ENCODE data around the gene PDXP.

PDXP gene

DNA sequence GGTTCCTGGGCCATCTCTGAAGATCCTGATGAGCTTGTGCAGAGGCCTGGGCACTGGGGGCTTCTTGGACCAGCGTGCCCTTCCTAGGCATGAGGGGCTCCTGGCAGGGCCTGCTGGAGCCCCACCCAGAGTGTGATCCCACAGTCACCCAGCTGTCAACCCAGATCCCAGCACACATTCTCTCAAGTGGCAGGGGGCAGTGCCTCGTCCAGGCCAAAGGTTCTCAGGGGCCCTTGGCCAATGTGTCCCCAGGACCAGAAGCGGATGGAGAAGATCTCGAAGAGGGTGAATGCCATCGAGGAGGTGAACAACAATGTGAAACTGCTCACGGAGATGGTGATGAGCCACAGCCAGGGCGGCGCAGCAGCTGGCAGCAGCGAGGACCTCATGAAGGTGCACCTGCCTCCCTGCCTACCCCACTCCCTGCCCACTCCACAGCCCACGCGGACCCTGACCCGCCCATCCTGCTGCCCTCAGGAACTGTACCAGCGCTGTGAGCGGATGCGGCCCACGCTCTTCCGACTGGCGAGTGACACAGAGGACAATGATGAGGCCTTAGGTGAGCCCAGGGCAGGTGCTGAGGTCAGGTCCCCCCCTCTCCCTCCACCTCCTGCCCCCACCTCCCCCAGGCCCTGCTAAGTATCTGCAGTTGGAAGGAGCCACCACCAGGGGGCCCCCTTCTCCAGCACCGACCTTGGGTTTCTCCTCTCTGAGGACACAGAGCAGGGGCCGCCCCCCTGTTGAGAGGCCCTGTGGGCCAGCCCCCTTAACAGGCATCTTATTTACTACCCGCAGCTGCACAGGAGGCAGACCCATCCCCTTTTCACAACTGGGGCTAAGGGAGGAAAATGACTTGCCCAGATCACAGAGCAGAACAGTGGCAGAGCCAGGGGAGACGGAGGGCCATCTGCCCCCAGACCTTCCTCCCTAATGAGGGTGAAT, 35.2 kb upstream of the PDXP start:
- ChIA-PET CTCF (interaction anchor here (0.6 to 31.2 kb wide), 7 partner anchors 10 to 169 kb away, joined by 3 to 622 read pairs (median 4); partner anchors contain the start of genes GGA1 and SH3BP1), POLR2A (no interaction called here)
- WGBS (ENCODE audit: insufficient coverage), result 57% methylated on average over 14 of the region's 22 CpGs
- no peaks in the 10 kb centered on the region for H3K27me3 ChIP-seq (replicated peaks in 2 of 5; ENCODE audit: control insufficient read depth in 4 of 5, insufficient read depth in 5 of 5, low read length in 4 of 5)
- peak overlapping the region; percentile 20 to 32 for H3K27ac ChIP-seq (ENCODE audit: insufficient read depth in 1 of 2, low read depth in 1 of 2, low read length in 2 of 2, poor library complexity in 1 of 2, severe bottlenecking in 2 of 2)
- no peaks in the 10 kb centered on the region for H3K9me3 ChIP-seq (ENCODE audit: control extremely low read depth in 1 of 5, control insufficient read depth in 4 of 5, insufficient read depth in 2 of 5, low read depth in 1 of 5, low read length in 4 of 5)
- H3K4me3 ChIP-seq (ENCODE audit: control insufficient read depth in 1 of 7, extremely low read depth in 1 of 7, insufficient read depth in 4 of 7, low read depth in 2 of 7, low read length in 6 of 7), result no peak overlapping the region
- H3K4me1 ChIP-seq (ENCODE audit: control extremely low read depth in 1 of 4, control insufficient read depth in 4 of 4, insufficient read depth in 4 of 4, low read length in 3 of 4), result peaks cover 4 to 42% (median 32%) of the 10 kb centered on the region in 4 experiments
- H3K36me3 ChIP-seq (ENCODE audit: control insufficient read depth in 4 of 4, insufficient read depth in 4 of 4, low read length in 3 of 4), result peaks cover 0 to 59% (median 35%) of the 10 kb centered on the region in 4 experiments
- DNase-seq, result peak in 2 of 3 donors; percentile 78 to 82

DNA sequence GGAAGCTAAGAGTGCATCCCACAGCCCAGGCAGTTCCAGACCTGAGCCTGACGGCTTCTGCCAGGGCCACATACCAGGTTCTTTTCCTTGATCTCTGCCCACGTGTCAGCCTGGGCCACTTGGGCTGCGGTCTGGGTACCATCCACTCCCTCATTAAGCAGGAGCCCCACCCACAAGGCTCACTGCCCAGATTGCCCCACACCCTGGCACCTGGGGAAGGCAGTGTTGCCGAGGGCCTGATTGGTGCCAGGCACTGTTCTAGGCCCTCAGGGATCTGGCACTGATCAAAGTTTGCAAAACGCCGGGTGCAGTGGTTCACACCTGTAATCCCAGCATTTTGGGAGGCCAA, 34.5 kb upstream of the PDXP start:
- peak overlapping the region; percentile 20 to 32 for H3K27ac ChIP-seq (ENCODE audit: insufficient read depth in 1 of 2, low read depth in 1 of 2, low read length in 2 of 2, poor library complexity in 1 of 2, severe bottlenecking in 2 of 2)

DNA sequence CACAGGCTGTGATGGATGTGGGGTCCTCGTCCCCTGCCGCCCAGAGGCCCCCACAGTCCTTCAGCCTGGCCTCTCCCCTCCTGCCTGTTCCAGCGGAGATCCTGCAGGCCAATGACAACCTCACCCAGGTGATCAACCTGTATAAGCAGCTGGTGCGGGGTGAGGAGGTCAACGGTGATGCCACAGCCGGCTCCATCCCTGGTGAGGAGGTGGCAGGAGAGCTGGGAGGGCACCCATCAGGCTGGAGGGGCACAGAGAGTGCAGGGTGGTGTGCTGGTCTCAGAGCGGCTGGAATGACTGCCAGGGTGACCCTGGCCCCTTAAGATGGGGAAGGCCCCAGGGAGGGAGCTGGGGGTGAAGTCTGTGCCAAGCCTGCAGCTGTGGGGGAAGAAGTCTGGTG, 33.6 kb upstream of the PDXP start:
- Histone ChIP-seq H3K9me3 (ENCODE audit: control extremely low read depth in 1 of 5, control insufficient read depth in 4 of 5, insufficient read depth in 2 of 5, low read depth in 1 of 5, low read length in 4 of 5) (no peaks in the 10 kb centered on the region), H3K27me3 (replicated peaks in 2 of 5; ENCODE audit: control insufficient read depth in 4 of 5, insufficient read depth in 5 of 5, low read length in 4 of 5) (no peaks in the 10 kb centered on the region), H3K4me1 (ENCODE audit: control extremely low read depth in 1 of 4, control insufficient read depth in 4 of 4, insufficient read depth in 4 of 4, low read length in 3 of 4) (peaks cover 4 to 53% (median 34%) of the 10 kb centered on the region in 4 experiments), H3K4me3 (ENCODE audit: control insufficient read depth in 1 of 7, extremely low read depth in 1 of 7, insufficient read depth in 4 of 7, low read depth in 2 of 7, low read length in 6 of 7) (no peak overlapping the region), H3K27ac (ENCODE audit: insufficient read depth in 1 of 2, low read depth in 1 of 2, low read length in 2 of 2, poor library complexity in 1 of 2, severe bottlenecking in 2 of 2) (no peak overlapping the region), H3K36me3 (ENCODE audit: control insufficient read depth in 4 of 4, insufficient read depth in 4 of 4, low read length in 3 of 4) (peaks cover 0 to 60% (median 33%) of the 10 kb centered on the region in 4 experiments)
- POLR2A ChIA-PET, result no interaction called here
- 100% methylated on average over 3 of the region's 7 CpGs for WGBS (ENCODE audit: insufficient coverage)
- DNase-seq, result no peak
- CTCF ChIA-PET, result interaction anchor here (22.4 to 31.2 kb wide), 3 partner anchors 5 to 42 kb away, joined by 622 to 672 read pairs (median 622); partner anchors contain the start of genes GGA1, LGALS1, NOL12 and PDXP

More for the DNA sequence above, 34.5 kb upstream of the PDXP start:
- Histone ChIP-seq H3K4me3 (ENCODE audit: control insufficient read depth in 1 of 7, extremely low read depth in 1 of 7, insufficient read depth in 4 of 7, low read depth in 2 of 7, low read length in 6 of 7) (no peak overlapping the region), H3K36me3 (ENCODE audit: control insufficient read depth in 4 of 4, insufficient read depth in 4 of 4, low read length in 3 of 4) (peaks cover 0 to 60% (median 33%) of the 10 kb centered on the region in 4 experiments), H3K27me3 (replicated peaks in 2 of 5; ENCODE audit: control insufficient read depth in 4 of 5, insufficient read depth in 5 of 5, low read length in 4 of 5) (no peaks in the 10 kb centered on the region), H3K9me3 (ENCODE audit: control extremely low read depth in 1 of 5, control insufficient read depth in 4 of 5, insufficient read depth in 2 of 5, low read depth in 1 of 5, low read length in 4 of 5) (no peaks in the 10 kb centered on the region), H3K4me1 (ENCODE audit: control extremely low read depth in 1 of 4, control insufficient read depth in 4 of 4, insufficient read depth in 4 of 4, low read length in 3 of 4) (peaks cover 4 to 48% (median 33%) of the 10 kb centered on the region in 4 experiments)
- DNase-seq, result no peak
- POLR2A ChIA-PET, result no interaction called here
- WGBS (ENCODE audit: insufficient coverage), result 91% methylated on average over 6 of the region's 6 CpGs
- CTCF ChIA-PET, result interaction anchor here (0.7 to 31.2 kb wide), 6 partner anchors 10 to 159 kb away, joined by 3 to 622 read pairs (median 5); partner anchors contain the start of genes GGA1 and SH3BP1

DNA sequence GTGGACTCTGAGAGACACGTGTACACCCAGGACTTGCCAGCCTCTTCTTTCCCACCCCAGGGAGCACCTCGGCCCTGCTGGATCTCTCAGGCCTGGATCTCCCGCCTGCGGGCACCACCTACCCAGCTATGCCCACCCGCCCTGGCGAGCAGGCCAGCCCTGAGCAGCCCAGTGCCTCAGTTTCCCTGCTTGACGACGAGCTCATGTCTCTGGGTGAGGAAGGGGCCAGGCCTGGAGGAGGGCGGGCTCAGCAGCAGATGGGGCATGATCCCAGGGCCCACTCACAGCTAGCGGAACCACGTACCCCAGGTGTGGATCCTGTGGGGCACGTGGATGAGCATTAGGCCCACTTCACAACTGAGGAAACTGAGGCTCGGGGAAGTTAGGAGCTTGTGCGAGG, 32.8 kb upstream of the PDXP start:
- Histone ChIP-seq H3K4me3 (ENCODE audit: control insufficient read depth in 1 of 7, extremely low read depth in 1 of 7, insufficient read depth in 4 of 7, low read depth in 2 of 7, low read length in 6 of 7) (no peak overlapping the region), H3K27ac (ENCODE audit: insufficient read depth in 1 of 2, low read depth in 1 of 2, low read length in 2 of 2, poor library complexity in 1 of 2, severe bottlenecking in 2 of 2) (no peak overlapping the region), H3K9me3 (ENCODE audit: control extremely low read depth in 1 of 5, control insufficient read depth in 4 of 5, insufficient read depth in 2 of 5, low read depth in 1 of 5, low read length in 4 of 5) (no peaks in the 10 kb centered on the region), H3K27me3 (replicated peaks in 2 of 5; ENCODE audit: control insufficient read depth in 4 of 5, insufficient read depth in 5 of 5, low read length in 4 of 5) (no peaks in the 10 kb centered on the region), H3K4me1 (ENCODE audit: control extremely low read depth in 1 of 4, control insufficient read depth in 4 of 4, insufficient read depth in 4 of 4, low read length in 3 of 4) (peaks cover 4 to 57% (median 34%) of the 10 kb centered on the region in 4 experiments), H3K36me3 (ENCODE audit: control insufficient read depth in 4 of 4, insufficient read depth in 4 of 4, low read length in 3 of 4) (peaks cover 0 to 60% (median 29%) of the 10 kb centered on the region in 4 experiments)
- WGBS (ENCODE audit: insufficient coverage), result 92% methylated on average over 8 of the region's 14 CpGs
- CTCF ChIA-PET, result interaction anchor here (1.2 to 31.2 kb wide), 5 partner anchors 6 to 70 kb away, joined by 3 to 672 read pairs (median 622); partner anchors contain the start of genes GGA1, LGALS1, NOL12 and PDXP
- POLR2A ChIA-PET, result no interaction called here
- no peak for DNase-seq

GRCh38 chr22:37626144-37626543, 32.4 kb upstream of the PDXP start:
- no peak for DNase-seq
- Histone ChIP-seq H3K4me3 (ENCODE audit: control insufficient read depth in 1 of 7, extremely low read depth in 1 of 7, insufficient read depth in 4 of 7, low read depth in 2 of 7, low read length in 6 of 7) (no peak overlapping the region), H3K4me1 (ENCODE audit: control extremely low read depth in 1 of 4, control insufficient read depth in 4 of 4, insufficient read depth in 4 of 4, low read length in 3 of 4) (peaks cover 4 to 61% (median 35%) of the 10 kb centered on the region in 4 experiments), H3K27me3 (replicated peaks in 2 of 5; ENCODE audit: control insufficient read depth in 4 of 5, insufficient read depth in 5 of 5, low read length in 4 of 5) (no peaks in the 10 kb centered on the region), H3K36me3 (ENCODE audit: control insufficient read depth in 4 of 4, insufficient read depth in 4 of 4, low read length in 3 of 4) (peaks cover 0 to 64% (median 30%) of the 10 kb centered on the region in 4 experiments), H3K27ac (ENCODE audit: insufficient read depth in 1 of 2, low read depth in 1 of 2, low read length in 2 of 2, poor library complexity in 1 of 2, severe bottlenecking in 2 of 2) (no peak overlapping the region), H3K9me3 (ENCODE audit: control extremely low read depth in 1 of 5, control insufficient read depth in 4 of 5, insufficient read depth in 2 of 5, low read depth in 1 of 5, low read length in 4 of 5) (no peaks in the 10 kb centered on the region)
- CTCF ChIA-PET, result interaction anchor here (1.2 to 31.2 kb wide), 5 partner anchors 6 to 70 kb away, joined by 3 to 672 read pairs (median 622); partner anchors contain the start of genes GGA1, LGALS1, NOL12 and PDXP
- POLR2A ChIA-PET, result no interaction called here
- WGBS (ENCODE audit: insufficient coverage), result 97% methylated on average over 11 of the region's 11 CpGs

- H3K36me3 ChIP-seq (ENCODE audit: control insufficient read depth in 4 of 4, insufficient read depth in 4 of 4, low read length in 3 of 4), result peaks cover 0 to 64% (median 29%) of the 10 kb centered on the region in 4 experiments
- CTCF ChIA-PET, result interaction anchor here (1.1 to 31.2 kb wide), 5 partner anchors 7 to 162 kb away, joined by 3 to 672 read pairs (median 622); partner anchors contain the start of genes GGA1, LGALS1, NOL12 and PDXP
- WGBS (ENCODE audit: insufficient coverage), result 78% methylated on average over 12 of the region's 13 CpGs
- H3K27me3 ChIP-seq (replicated peaks in 2 of 5; ENCODE audit: control insufficient read depth in 4 of 5, insufficient read depth in 5 of 5, low read length in 4 of 5), result no peaks in the 10 kb centered on the region
- no peaks in the 10 kb centered on the region for H3K9me3 ChIP-seq (ENCODE audit: control extremely low read depth in 1 of 5, control insufficient read depth in 4 of 5, insufficient read depth in 2 of 5, low read depth in 1 of 5, low read length in 4 of 5)
- POLR2A ChIA-PET, result no interaction called here
- no peak for DNase-seq
- peaks cover 4 to 66% (median 38%) of the 10 kb centered on the region in 4 experiments for H3K4me1 ChIP-seq (ENCODE audit: control extremely low read depth in 1 of 4, control insufficient read depth in 4 of 4, insufficient read depth in 4 of 4, low read length in 3 of 4)
- no peak overlapping the region for H3K4me3 ChIP-seq (ENCODE audit: control insufficient read depth in 1 of 7, extremely low read depth in 1 of 7, insufficient read depth in 4 of 7, low read depth in 2 of 7, low read length in 6 of 7)
- H3K27ac ChIP-seq (ENCODE audit: insufficient read depth in 1 of 2, low read depth in 1 of 2, low read length in 2 of 2, poor library complexity in 1 of 2, severe bottlenecking in 2 of 2), result no peak overlapping the region
These were observed 31.9 kb upstream of the PDXP start for GRCh38 chr22:37626556-37627075.

Measured in common myeloid progenitor, CD34-positive (primary cell).